A549 (cell line): ENCODE measurements around the gene HACD1. TPM values are rescaled to one million over a fixed set of nuclear protein-coding genes. Genes with fewer than 3 reads are reported as not detected.

ENCODE experiments used
- ATAC-seq, 2 experiments: fragments of 200-7000 bp in 1 of 2; fragments of >200 bp in 1 of 2; cut with Nextera tagmentation in 1 of 2; cut with Tn5 transposase in 1 of 2; 3 replicates each; pipeline versions ENCODE4 v1.8.0 to v1.9.1; 2018 to 2020; ENCODE audit warnings: mild to moderate bottlenecking in 1 of 2, moderate library complexity in 1 of 2
- CTCF ChIA-PET: fragments of 300-600 bp; sonication (Branson Sonifier 250); formaldehyde crosslinking; extraction: SDS; loops from one replicate; lab custom pipeline; 2021; ENCODE audit warnings: antibody characterized with exemption, inconsistent platforms; lab: Yijun Ruan, JAX
- POLR2A ChIA-PET: fragments of 350-600 bp; formaldehyde crosslinking; extraction: SDS; loops from one replicate; lab custom pipeline; 2021; ENCODE audit warnings: antibody characterized with exemption, inconsistent platforms; lab: Yijun Ruan, JAX
- DNase-seq, 2 experiments: peaks; one replicate each; pipeline versions ENCODE4 v3.0.0 to v3.0.0-alpha.2; 2011 to 2016; ENCODE audit warnings: low read depth in 1 of 2, low spot score in 1 of 2
- FAIRE-seq: peaks from 2 replicates; lab custom pipeline; 2011; peaks lifted over from hg19 to GRCh38; lab: Jason Lieb, UNC
- H3K27ac ChIP-seq, 2 experiments: fragments of >200 bp; sonication (Bioruptor Twin); formaldehyde crosslinking; 3 replicates each; pipeline ENCODE4 v1.5.1; 2016 to 2017
- H3K4me1 ChIP-seq: fragments of >200 bp; sonication (Bioruptor Twin); formaldehyde crosslinking; 3 replicates; pipeline ENCODE4 v1.6.1; 2016
- H3K4me2 ChIP-seq: fragments of >200 bp; sonication (Bioruptor Twin); formaldehyde crosslinking; 3 replicates; pipeline ENCODE4 v1.6.1; 2016
- H3K4me3 ChIP-seq: fragments of >200 bp; sonication (Bioruptor Twin); formaldehyde crosslinking; 3 replicates; pipeline ENCODE4 v1.5.1; 2016
- H3K9me3 ChIP-seq: fragments of >200 bp; sonication (Bioruptor Twin); formaldehyde crosslinking; 3 replicates; pipeline ENCODE4 v1.6.1; 2016
- BHLHE40 ChIP-seq: IDR thresholded peaks from 2 replicates; pipeline ENCODE4 v1.6.1; 2012; ENCODE audit warnings: low read depth, low read length, inconsistent platforms
- CBX2 ChIP-seq: fragments of 200-600 bp; sonication (generic); IDR thresholded peaks from 2 replicates; pipeline ENCODE4 v1.6.1; 2016; ENCODE audit warnings: low read depth, mild to moderate bottlenecking, borderline replicate concordance
- CBX8 ChIP-seq: fragments of 200-600 bp; sonication (generic); IDR thresholded peaks from 2 replicates; pipeline ENCODE4 v1.6.1; 2016
- EHF ChIP-seq: fragments of 250-450 bp; sonication (Bioruptor Pico); IDR thresholded peaks from 2 replicates; pipeline ENCODE4 v1.5.0; 2020; ENCODE audit warnings: mild to moderate bottlenecking
- EHMT2 ChIP-seq: fragments of 200-600 bp; sonication (generic); IDR thresholded peaks from 2 replicates; pipeline ENCODE4 v1.6.1; 2016; ENCODE audit warnings: antibody characterized with exemption, low read depth, mild to moderate bottlenecking, moderate library complexity
- ELK1 ChIP-seq: fragments of 150-350 bp; IDR thresholded peaks from 2 replicates; pipeline ENCODE4 v1.6.1; 2014; ENCODE audit warnings: low read depth, mild to moderate bottlenecking, low read length
- ESRRA ChIP-seq: fragments of 150-350 bp; IDR thresholded peaks from 2 replicates; pipeline ENCODE4 v1.6.1; 2014; ENCODE audit warnings: mild to moderate bottlenecking, low read length, borderline replicate concordance
- FOSL2 ChIP-seq, 2 experiments: fragments of 450-650 bp in 1 of 2; fragments of >200 bp in 1 of 2; sonication (Bioruptor Twin) in 1 of 2; formaldehyde crosslinking; IDR thresholded peaks; 2 replicates each; pipeline versions ENCODE4 v1.5.0 to v1.6.1; 2016 to 2020; ENCODE audit warnings: mild to moderate bottlenecking in 1 of 2, moderate library complexity in 1 of 2
- HDAC2 ChIP-seq: fragments of 200-600 bp; sonication (generic); IDR thresholded peaks from 2 replicates; pipeline ENCODE4 v1.6.1; 2016
- HES2 ChIP-seq: fragments of >200 bp; sonication (Bioruptor Twin); formaldehyde crosslinking; IDR thresholded peaks from 2 replicates; pipeline ENCODE4 v1.6.1; 2016
- HEYL ChIP-seq: fragments of 250-450 bp; sonication (Bioruptor Pico); IDR thresholded peaks from 2 replicates; pipeline ENCODE4 v1.8.0; 2021; ENCODE audit warnings: mild to moderate bottlenecking, moderate library complexity
- HOXA7 ChIP-seq: fragments of 250-450 bp; sonication (Bioruptor Pico); IDR thresholded peaks from 2 replicates; pipeline ENCODE4 v1.5.0; 2020; ENCODE audit warnings: mild to moderate bottlenecking, moderate library complexity
- HOXB13 ChIP-seq: fragments of 250-450 bp; sonication (Bioruptor Pico); IDR thresholded peaks from 2 replicates; pipeline ENCODE4 v1.5.0; 2020; ENCODE audit warnings: low read depth, mild to moderate bottlenecking, moderate library complexity
- HOXB5 ChIP-seq: fragments of 250-450 bp; sonication (Bioruptor Pico); IDR thresholded peaks from 2 replicates; pipeline ENCODE4 v1.5.0; 2020; ENCODE audit warnings: mild to moderate bottlenecking, moderate library complexity
- KDM5A ChIP-seq: fragments of 200-600 bp; sonication (generic); IDR thresholded peaks from 2 replicates; pipeline ENCODE4 v1.6.1; 2016; ENCODE audit warnings: antibody characterized with exemption, mild to moderate bottlenecking
- MAFK ChIP-seq: fragments of 450-650 bp; IDR thresholded peaks from 2 replicates; pipeline ENCODE4 v1.6.1; 2014; ENCODE audit not compliant: partially characterized antibody
- MAX ChIP-seq: IDR thresholded peaks from 2 replicates; pipeline ENCODE4 v1.6.1; 2012
- MAZ ChIP-seq: fragments of 150-350 bp; IDR thresholded peaks from 2 replicates; pipeline ENCODE4 v1.6.1; 2014; ENCODE audit warnings: antibody characterized with exemption, low read depth, low read length, borderline replicate concordance
- NR3C1 ChIP-seq: fragments of >200 bp; sonication (Bioruptor Twin); formaldehyde crosslinking; IDR thresholded peaks from 3 replicates; pipeline ENCODE4 v1.6.1; 2017
- PBX3 ChIP-seq: IDR thresholded peaks from 2 replicates; pipeline ENCODE4 v1.6.1; 2012
- PHF8 ChIP-seq: fragments of 200-600 bp; sonication (generic); IDR thresholded peaks from 2 replicates; pipeline ENCODE4 v1.6.1; 2016; ENCODE audit warnings: low read depth, mild to moderate bottlenecking, antibody characterized with exemption, moderate library complexity, borderline replicate concordance
- RAD21 ChIP-seq, 2 experiments: fragments of >200 bp in 1 of 2; sonication (Bioruptor Twin) in 1 of 2; formaldehyde crosslinking in 1 of 2; IDR thresholded peaks in 1 of 2; conservative IDR thresholded peaks in 1 of 2; 2 replicates in 1 of 2; 3 replicates in 1 of 2; pipeline ENCODE4 v1.6.1; 2012 to 2018; ENCODE audit warnings: inconsistent platforms in 1 of 2
- RARB ChIP-seq: fragments of 250-450 bp; sonication (Bioruptor Pico); IDR thresholded peaks from 2 replicates; pipeline ENCODE4 v1.8.0; 2021; ENCODE audit warnings: mild to moderate bottlenecking, moderate library complexity
- RCOR1 ChIP-seq: fragments of 150-350 bp; IDR thresholded peaks from 2 replicates; pipeline ENCODE4 v1.6.1; 2014; ENCODE audit warnings: antibody characterized with exemption, low read length, low read depth
- SREBF2 ChIP-seq: fragments of 450-650 bp; IDR thresholded peaks from 2 replicates; pipeline ENCODE4 v1.6.1; 2014; ENCODE audit warnings: mild to moderate bottlenecking, moderate library complexity
- TP53 ChIP-seq: fragments of 250-450 bp; sonication (Bioruptor Pico); IDR thresholded peaks from 2 replicates; pipeline ENCODE4 v1.5.0; 2021; ENCODE audit warnings: mild to moderate bottlenecking, moderate library complexity
- USF2 ChIP-seq: fragments of 450-650 bp; IDR thresholded peaks from 2 replicates; pipeline ENCODE4 v1.6.1; 2014; ENCODE audit warnings: antibody characterized with exemption
- WGBS: methylation state at CpG from one replicate; pipeline ENCODE4 v1.1.6; 2017; ENCODE audit errors: missing lambda C conversion rate; 5-methylcytosine and 5-hydroxymethylcytosine counted together
- polyA plus RNA-seq, 4 experiments: library from polyadenylated mRNA; depleted of rRNA in 3 of 4; stranded (reverse); fragments of >200 nt; fragmentation: RNase III in 1 of 4; extraction: RNeasy Plus Mini Kit Qiagen cat#74134 plus additional on column Dnase treatment in 1 of 4; gene quantifications; 2 replicates in 3 of 4; 3 replicates in 1 of 4; pipeline ENCODE4 v1.2.3, GENCODE V29; 2011 to 2017
- TF ChIP-seq, protein P1 (sequence below): fragments of >200 bp; sonication (Bioruptor Twin); formaldehyde crosslinking; IDR thresholded peaks from 3 replicates; pipeline ENCODE4 v1.6.1; 2016

Gene HACD1
- polyA plus RNA-seq, 2 of the 4 experiments (the other 2 are of a cell fraction): 44.9 to 92.1 TPM

DNA sequence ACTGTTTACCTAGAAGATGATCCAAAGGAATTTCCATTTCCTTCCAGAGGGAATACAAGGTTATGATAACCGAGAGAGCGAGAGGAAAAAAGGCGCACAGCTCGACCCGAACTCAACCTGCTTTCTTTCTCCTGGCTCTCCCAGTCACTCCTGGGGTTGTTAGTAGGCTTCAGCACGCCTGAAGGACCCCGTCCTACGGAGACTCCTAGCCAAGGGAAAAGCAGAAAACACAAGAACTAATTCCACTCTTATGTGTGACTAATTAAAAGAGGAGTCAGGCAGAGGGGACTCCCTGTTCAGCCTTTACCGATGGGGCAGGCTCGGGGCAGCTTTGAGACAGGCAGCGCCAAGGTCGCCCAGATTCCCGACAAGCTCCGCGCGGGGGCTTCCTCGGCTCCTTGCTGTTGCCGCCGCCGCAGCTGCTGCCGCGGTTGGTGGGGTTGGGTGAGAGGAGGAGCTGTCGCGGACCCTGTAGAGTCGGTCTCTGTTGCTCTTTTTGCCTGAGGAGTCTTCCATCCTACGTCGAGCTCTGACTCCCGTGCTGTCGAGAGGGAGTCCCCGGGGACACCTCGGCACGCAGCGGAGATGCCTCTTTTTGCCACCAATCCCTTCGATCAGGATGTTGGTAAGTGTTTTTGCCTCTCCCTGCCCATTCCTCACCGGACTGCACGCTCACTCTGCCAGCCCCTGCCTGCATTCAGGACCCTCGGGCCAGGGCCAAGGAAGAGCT, 26.7 kb upstream of the HACD1 start, which contains the start of gene STAM (continued):
- TF ChIP-seq HOXA7 (no peak), CBX2 (no peak), HEYL (CRISPR knock-in tag) (no peak), EHF (CRISPR knock-in tag) (no peak), ESRRA (no peak), ELK1 (no peak), USF2 (no peak), HDAC2 (no peak), RARB (no peak), PBX3 (no peak), RAD21 (conservative IDR thresholded peaks at IDR 0.05 in 1 of 2, IDR thresholded peaks at IDR 0.05 in 1 of 2) (0 out of 5 replicates have a peak, but pooled peaks of 1 of the 2 experiments have one; percentile 17), TP53 (no peak), BHLHE40 (no peak), RCOR1 (no peak), CBX8 (no peak), HES2 (no peak), MAZ (peak; percentile 12; the same call in 1 of the 2 replicates), NR3C1 (no peak)
- TF ChIP-seq, protein P1, sequence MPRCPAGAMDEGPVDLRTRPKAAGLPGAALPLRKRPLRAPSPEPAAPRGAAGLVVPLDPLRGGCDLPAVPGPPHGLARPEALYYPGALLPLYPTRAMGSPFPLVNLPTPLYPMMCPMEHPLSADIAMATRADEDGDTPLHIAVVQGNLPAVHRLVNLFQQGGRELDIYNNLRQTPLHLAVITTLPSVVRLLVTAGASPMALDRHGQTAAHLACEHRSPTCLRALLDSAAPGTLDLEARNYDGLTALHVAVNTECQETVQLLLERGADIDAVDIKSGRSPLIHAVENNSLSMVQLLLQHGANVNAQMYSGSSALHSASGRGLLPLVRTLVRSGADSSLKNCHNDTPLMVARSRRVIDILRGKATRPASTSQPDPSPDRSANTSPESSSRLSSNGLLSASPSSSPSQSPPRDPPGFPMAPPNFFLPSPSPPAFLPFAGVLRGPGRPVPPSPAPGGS: peak; percentile 50; the same call in 1 of the 3 replicates

- peaks cover 30% of the 10 kb centered on the region for H3K4me1 ChIP-seq
- no peaks in the 10 kb centered on the region for H3K9me3 ChIP-seq
- TF ChIP-seq EHMT2 (no peak), CBX8 (no peak), RARB (no peak), NR3C1 (no peak), CBX2 (no peak), SREBF2 (no peak), FOSL2 (IDR thresholded peaks at IDR 0.05) (no peak), FOSL2 (CRISPR knock-in tag; IDR thresholded peaks at IDR 0.05) (peak; percentile 52), KDM5A (no peak), PHF8 (0 out of 2 replicates have a peak, but pooled peaks have one; percentile 48), HOXA7 (0 out of 2 replicates have a peak, but pooled peaks have one; percentile 53), ESRRA (no peak), MAFK (no peak), HOXB5 (no peak), MAZ (no peak), HES2 (no peak), MAX (no peak; the same call in 1 of the 2 replicates), HOXB13 (CRISPR knock-in tag) (no peak)
- DNase-seq (peak; percentile 74 to 87), ATAC-seq (peak; percentile 90 to 93), FAIRE-seq (no peak)
- WGBS: 2% methylated on average over 13 of the region's 13 CpGs
- peak overlapping the region; percentile 96 to 97 for H3K27ac ChIP-seq
- H3K4me2 ChIP-seq: peak overlapping the region; percentile 93
- CTCF ChIA-PET: interaction anchor here (0.5 to 3.2 kb wide), 8 partner anchors 9 to 607 kb away, joined by 3 to 13 read pairs (median 4); partner anchors contain the start of gene HACD1
- POLR2A ChIA-PET: interaction anchor here (0.6 to 2.3 kb wide), 10 partner anchors 13 to 1783 kb away, joined by 3 to 53 read pairs (median 5); partner anchors contain the start of genes ARL5B, HACD1 and MINDY3
- peak overlapping the region; percentile 91 for H3K4me3 ChIP-seq
These were observed 26.2 kb upstream of the HACD1 start for GRCh38 chr10:17643339-17643754.
